T1000 (cell line): ENCODE measurements around the gene BRCA1.
"Not testable (repeated sequence)": the region's sequence is repeated elsewhere in the genome, so short reads cannot be mapped to it uniquely, and the experiment has no call there.

Experiments
- DNase-seq: peaks from one replicate; lab custom pipeline; 2025; ENCODE audit warnings: mixed read lengths; lab: John Stamatoyannopoulos, UW

Gene BRCA1

GRCh38 chr17:43003542-43004172 lies 121.5 kb downstream of the BRCA1 start:
- no peak for DNase-seq

GRCh38 chr17:43000894-43001293 lies 124.3 kb downstream of the BRCA1 start:
- not testable (repeated sequence) for DNase-seq

- no peak for DNase-seq
Measured at GRCh38 chr17:42999003-42999525, 126.1 kb downstream of the BRCA1 start.

- DNase-seq = peak; percentile 97
Measured at GRCh38 chr17:42997984-42998938, 126.9 kb downstream of the BRCA1 start, which contains the start of gene RPL27. Gene RPL27 (plus strand): TSS chr17:42998419. CDS start chr17:42998751, 332 bp downstream.

GRCh38 chr17:42997390-42997983 lies 127.7 kb downstream of the BRCA1 start:
- no peak for DNase-seq
